GM21528 (cell line): ENCODE data around the gene OR2F2.

Experiments
- ATAC-seq: cut with Tn5 transposase; IDR thresholded peaks from one replicate; pipeline ENCODE4 v1.9.1; 2021; ENCODE audit warnings: mild to moderate bottlenecking, moderate library complexity; ENCODE audit not compliant: unreplicated experiment, low FRiP score

The OR2F2 gene

DNA sequence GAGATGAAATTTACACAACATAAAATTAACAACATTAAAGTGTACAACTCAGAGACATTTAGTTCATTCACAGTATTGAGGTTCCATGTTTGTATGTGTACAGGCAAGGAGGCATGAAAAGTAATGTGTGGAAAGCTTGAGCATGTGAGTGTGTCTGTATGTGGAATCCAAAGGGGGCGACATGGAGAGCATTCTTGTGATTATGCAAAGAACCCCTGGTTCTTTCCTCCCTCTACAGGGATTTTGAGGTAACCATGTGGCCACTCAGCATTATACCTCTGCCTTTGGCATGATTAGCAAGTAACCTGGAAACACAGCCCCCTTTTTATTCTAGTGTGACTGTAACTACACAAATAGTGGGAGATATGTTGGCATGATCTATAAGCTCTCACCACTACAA lies 40.6 kb downstream of the OR2F2 start:
- ATAC-seq: no peak

DNA sequence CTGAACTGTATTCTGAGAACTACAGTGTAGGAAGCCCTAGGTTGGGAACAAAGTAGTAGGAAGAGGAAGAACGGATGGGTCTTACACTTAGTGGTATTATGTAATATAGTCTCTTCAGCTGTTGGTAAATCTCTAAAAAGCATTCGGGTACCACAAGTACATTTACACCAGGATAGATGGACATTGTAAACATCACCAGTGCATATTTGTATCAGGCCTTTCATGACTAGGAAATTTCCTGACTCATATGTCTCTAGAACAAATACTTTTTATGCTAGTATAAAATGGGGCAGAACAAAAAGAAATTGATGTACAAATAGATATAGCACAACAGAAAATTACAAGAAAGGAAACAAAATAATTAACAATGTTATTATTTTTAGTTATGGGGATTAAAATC lies 43.6 kb downstream of the OR2F2 start:
- no peak for ATAC-seq

DNA sequence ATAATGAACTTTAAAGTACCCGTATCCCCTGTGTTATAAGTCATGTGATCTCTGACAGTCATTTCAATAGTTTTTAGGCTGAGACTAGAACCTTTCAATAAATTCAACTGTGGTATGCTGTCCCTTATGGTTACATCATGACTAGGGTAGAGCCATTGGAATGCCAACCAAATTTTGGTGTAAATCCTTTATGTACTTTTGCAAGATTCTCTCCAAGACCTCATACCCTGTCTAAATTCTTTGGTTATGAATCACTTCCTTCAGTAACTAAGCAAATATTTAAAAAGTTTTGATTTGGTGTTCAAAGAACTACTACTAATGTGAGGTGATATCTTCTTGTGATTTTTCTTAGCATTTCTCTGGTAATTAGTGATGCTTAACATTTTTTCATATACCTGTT lies 44.3 kb downstream of the OR2F2 start:
- no peak for ATAC-seq

DNA sequence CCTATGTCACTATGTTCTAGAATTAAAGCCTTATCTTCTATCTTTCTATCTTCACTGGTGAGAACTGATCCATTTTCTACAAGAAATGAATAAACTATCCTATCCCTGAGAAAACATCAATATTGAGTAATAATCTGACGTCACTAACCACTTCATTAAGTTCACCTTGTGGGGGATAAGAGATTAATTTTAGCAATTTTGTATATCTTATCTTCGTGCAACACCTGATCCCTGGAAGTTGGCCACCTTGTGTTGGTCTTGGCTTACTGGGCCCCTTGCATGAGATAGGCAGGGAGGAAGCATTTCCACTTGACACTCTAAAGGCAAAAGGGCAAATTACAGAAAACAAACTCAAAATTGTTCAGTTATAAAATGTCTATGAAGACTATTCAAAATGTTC lies 45.0 kb downstream of the OR2F2 start:
- no peak for ATAC-seq

DNA sequence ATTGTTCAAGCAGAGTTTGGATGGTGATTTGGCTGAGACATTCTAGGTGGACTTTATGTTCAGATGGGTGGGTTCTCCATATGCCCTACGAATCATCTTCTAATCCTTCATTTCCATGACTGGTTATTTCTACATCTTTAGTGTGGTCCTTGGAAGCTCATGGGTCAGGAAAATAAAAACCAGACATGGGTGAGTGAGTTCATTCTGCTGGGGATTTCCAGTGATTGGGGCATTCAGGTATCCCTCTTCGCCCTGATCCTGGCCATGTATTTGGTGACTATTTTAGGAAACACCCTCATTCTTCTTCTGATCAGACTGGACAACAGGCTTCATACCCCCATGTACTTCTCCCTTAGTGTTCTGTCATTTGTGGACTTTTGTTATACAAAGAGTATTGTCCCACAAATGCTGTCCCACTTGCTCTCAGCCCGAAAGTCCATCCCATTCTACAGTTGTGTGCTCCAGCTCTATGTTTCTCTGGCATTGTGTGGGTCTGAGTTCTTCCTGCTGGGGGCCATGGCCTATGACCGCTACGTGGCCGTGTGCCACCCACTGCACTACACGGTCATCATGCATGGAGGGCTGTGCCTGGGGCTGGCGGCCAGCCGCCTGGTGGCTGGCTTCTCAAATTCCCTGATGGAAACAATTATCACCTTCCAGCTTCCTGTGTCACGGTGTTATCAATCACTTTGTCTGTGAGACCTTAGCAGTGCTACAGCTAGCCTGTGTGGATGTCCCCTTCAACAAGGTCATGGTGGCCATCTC lies 45.9 kb downstream of the OR2F2 start:
- no peak for ATAC-seq

DNA sequence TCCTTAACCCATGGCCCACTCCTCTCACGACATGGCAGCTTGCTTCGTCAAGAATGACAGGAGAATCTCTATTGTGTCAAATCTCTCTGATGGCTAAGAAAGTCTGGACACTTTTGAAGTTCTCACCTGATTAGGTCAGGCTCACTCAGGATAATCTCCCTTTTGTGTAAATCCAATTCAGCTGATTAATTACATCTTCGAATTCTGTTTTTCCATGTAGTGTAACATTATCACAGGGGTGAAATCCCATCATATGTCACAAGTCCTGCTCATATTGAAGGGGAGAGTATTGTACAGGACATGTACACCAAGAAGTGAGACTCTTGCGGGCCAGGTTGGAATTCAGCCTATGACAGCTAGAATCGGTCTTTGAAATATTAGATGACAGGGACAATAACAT lies 48.9 kb downstream of the OR2F2 start:
- no peak for ATAC-seq
